ENCODE data around the gene CFLAR.

DNA sequence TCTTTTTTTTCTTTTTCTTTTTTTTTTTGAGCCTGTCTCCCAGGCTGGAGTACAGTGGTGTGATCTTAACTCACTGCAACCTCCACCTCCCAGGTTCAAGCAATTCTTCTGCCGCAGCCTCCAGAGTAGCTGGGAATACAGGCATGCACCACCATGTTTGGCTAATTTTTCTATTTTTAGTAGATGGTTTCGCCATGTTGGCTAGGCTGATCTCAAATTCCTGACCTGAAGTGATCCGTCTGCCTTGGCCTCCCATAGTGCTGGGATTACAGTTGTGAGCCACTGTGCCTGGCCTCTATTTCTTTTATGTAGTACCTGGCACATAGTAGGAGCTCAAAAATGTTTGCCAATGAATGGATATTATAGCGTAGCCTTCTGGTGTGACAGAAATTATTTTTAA is 6.8 kb upstream of the CFLAR start:
- TF ChIP-seq, protein P1, sequence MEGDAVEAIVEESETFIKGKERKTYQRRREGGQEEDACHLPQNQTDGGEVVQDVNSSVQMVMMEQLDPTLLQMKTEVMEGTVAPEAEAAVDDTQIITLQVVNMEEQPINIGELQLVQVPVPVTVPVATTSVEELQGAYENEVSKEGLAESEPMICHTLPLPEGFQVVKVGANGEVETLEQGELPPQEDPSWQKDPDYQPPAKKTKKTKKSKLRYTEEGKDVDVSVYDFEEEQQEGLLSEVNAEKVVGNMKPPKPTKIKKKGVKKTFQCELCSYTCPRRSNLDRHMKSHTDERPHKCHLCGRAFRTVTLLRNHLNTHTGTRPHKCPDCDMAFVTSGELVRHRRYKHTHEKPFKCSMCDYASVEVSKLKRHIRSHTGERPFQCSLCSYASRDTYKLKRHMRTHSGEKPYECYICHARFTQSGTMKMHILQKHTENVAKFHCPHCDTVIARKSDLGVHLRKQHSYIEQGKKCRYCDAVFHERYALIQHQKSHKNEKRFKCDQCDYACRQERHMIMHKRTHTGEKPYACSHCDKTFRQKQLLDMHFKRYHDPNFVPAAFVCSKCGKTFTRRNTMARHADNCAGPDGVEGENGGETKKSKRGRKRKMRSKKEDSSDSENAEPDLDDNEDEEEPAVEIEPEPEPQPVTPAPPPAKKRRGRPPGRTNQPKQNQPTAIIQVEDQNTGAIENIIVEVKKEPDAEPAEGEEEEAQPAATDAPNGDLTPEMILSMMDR (conservative IDR thresholded peaks at IDR 0.05; ENCODE audit: low read depth, low read length), result no peak
- TF ChIP-seq, protein P2, sequence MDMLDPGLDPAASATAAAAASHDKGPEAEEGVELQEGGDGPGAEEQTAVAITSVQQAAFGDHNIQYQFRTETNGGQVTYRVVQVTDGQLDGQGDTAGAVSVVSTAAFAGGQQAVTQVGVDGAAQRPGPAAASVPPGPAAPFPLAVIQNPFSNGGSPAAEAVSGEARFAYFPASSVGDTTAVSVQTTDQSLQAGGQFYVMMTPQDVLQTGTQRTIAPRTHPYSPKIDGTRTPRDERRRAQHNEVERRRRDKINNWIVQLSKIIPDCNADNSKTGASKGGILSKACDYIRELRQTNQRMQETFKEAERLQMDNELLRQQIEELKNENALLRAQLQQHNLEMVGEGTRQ (IDR thresholded peaks at IDR 0.05; ENCODE audit: low read depth, low read length), result no peak
- TF ChIP-seq RAD21 (IDR thresholded peaks at IDR 0.05; ENCODE audit: low read length), result no peak
- no peak for TF ChIP-seq NFE2L2 (IDR thresholded peaks at IDR 0.05; ENCODE audit: low read depth, low read length)
- no peak for TF ChIP-seq CHD1 (IDR thresholded peaks at IDR 0.05; ENCODE audit: low read depth, low read length)
- TF ChIP-seq CEBPB (IDR thresholded peaks at IDR 0.05; ENCODE audit: low read depth, low read length), result no peak
- TF ChIP-seq, protein P3, sequence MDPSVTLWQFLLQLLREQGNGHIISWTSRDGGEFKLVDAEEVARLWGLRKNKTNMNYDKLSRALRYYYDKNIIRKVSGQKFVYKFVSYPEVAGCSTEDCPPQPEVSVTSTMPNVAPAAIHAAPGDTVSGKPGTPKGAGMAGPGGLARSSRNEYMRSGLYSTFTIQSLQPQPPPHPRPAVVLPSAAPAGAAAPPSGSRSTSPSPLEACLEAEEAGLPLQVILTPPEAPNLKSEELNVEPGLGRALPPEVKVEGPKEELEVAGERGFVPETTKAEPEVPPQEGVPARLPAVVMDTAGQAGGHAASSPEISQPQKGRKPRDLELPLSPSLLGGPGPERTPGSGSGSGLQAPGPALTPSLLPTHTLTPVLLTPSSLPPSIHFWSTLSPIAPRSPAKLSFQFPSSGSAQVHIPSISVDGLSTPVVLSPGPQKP (IDR thresholded peaks at IDR 0.05; ENCODE audit: borderline replicate concordance, low read depth, low read length), result no peak
- no peak for TF ChIP-seq RFX5 (IDR thresholded peaks at IDR 0.05; ENCODE audit: low read depth, low read length)
- no peak for TF ChIP-seq POLR2A (IDR thresholded peaks at IDR 0.05; ENCODE audit: low read depth, low read length)
- no peak for TF ChIP-seq SMC3 (IDR thresholded peaks at IDR 0.05; ENCODE audit: low read depth, low read length)

All from IMR-90 (cell line).